ENCODE data around the gene RCOR2.
A peak's percentile ranks its signal among the peaks of the same experiment; 100 is the strongest.

RCOR2 gene

GRCh38 chr11:63887386-63887999, 29.5 kb downstream of the RCOR2 start:
- no peak overlapping the region for H3K4me3 ChIP-seq (ENCODE audit: low read length)
- no peak for TF ChIP-seq CTCF (conservative IDR thresholded peaks at IDR 0.05; ENCODE audit: low read depth, low read length)
- DNase-seq (ENCODE audit: low read depth), result no peak

GRCh38 chr11:63884196-63884932, 32.6 kb downstream of the RCOR2 start:
- DNase-seq (ENCODE audit: low read depth), result no peak
- no peak overlapping the region for H3K4me3 ChIP-seq (ENCODE audit: low read length)
- no peak for TF ChIP-seq CTCF (conservative IDR thresholded peaks at IDR 0.05; ENCODE audit: low read depth, low read length)

- no peak for TF ChIP-seq CTCF (conservative IDR thresholded peaks at IDR 0.05; ENCODE audit: low read depth, low read length)
- no peak overlapping the region for H3K4me3 ChIP-seq (ENCODE audit: low read length)
- no peak for DNase-seq (ENCODE audit: low read depth)
Observed at GRCh38 chr11:63883791-63884190, 33.2 kb downstream of the RCOR2 start.

- DNase-seq (ENCODE audit: low read depth), result peak; percentile 94
Observed at GRCh38 chr11:63882555-63883242, 34.3 kb downstream of the RCOR2 start.

GRCh38 chr11:63880403-63880790, 36.6 kb downstream of the RCOR2 start:
- TF ChIP-seq CTCF (conservative IDR thresholded peaks at IDR 0.05; ENCODE audit: low read depth, low read length), result no peak
- no peak overlapping the region for H3K4me3 ChIP-seq (ENCODE audit: low read length)
- no peak for DNase-seq (ENCODE audit: low read depth)

More at GRCh38 chr11:63882555-63883242, 34.3 kb downstream of the RCOR2 start:
- TF ChIP-seq CTCF (conservative IDR thresholded peaks at IDR 0.05; ENCODE audit: low read depth, low read length), result no peak
- H3K4me3 ChIP-seq (ENCODE audit: low read length), result no peak overlapping the region

- H3K4me3 ChIP-seq (ENCODE audit: low read length), result no peak overlapping the region
- TF ChIP-seq CTCF (conservative IDR thresholded peaks at IDR 0.05; ENCODE audit: low read depth, low read length), result no peak
- no peak for DNase-seq (ENCODE audit: low read depth)
Observed at GRCh38 chr11:63879598-63880402, 37.2 kb downstream of the RCOR2 start.

Measured in retinal pigment epithelial cell (primary cell).